Posterior vena cava (tissue), 2 donors: ENCODE data around the gene ZNF785. TPM values are rescaled to one million over a fixed set of nuclear protein-coding genes. Genes with fewer than 3 reads are reported as not detected.

Source experiments
- total RNA-seq, 2 donors: library from RNA; stranded (reverse); fragmentation: NEBNext Ultra II Directional; extraction: Animal tissue kit (Norgen Biotek cat#: 25700); gene quantifications; one replicate each; pipeline ENCODE4 v1.2.1, GENCODE V29; 2021
- donor health status: DM: yes; HTN: yes; CAD: no.
- donor health status: DM: yes; HTN: yes; CAD: no.

Gene ZNF785
- total RNA-seq, 2 donors from 2014 or later: 10.2 to 10.5 TPM

Other genes starting within 250 kb of the ZNF785 start
- gene CD2BP2, start 230.4 kb downstream of the ZNF785 start, total RNA-seq: 10 to 100 TPM; 47.9 to 54.2 TPM
- gene TBC1D10B, start 215.2 kb downstream of the ZNF785 start, total RNA-seq: 10 to 100 TPM; 27.8 to 29.8 TPM
- gene MYL11, start 210.9 kb downstream of the ZNF785 start, total RNA-seq: not detected
- 1 to 10 TPM; 1.6 to 3.0 TPM for gene SEPTIN1, start 203.1 kb downstream of the ZNF785 start, total RNA-seq
- gene ZNF48, start 190.3 kb downstream of the ZNF785 start, total RNA-seq: 1 to 10 TPM; 6.2 to 6.5 TPM
- 1 to 10 TPM; 5.6 to 6.1 TPM for gene ZNF771, start 178.1 kb downstream of the ZNF785 start, total RNA-seq
- gene DCTPP1, start 155.7 kb downstream of the ZNF785 start, total RNA-seq: 10 to 100 TPM; 15.2 to 20.1 TPM
- 10 to 100 TPM; 31.5 to 32.5 TPM for gene SEPHS2, start 139.8 kb downstream of the ZNF785 start, total RNA-seq
- 1 to 10 TPM; 4.6 to 8.5 TPM for gene ITGAL, start 113.0 kb downstream of the ZNF785 start, total RNA-seq
- 10 to 100 TPM; 21.9 to 27.3 TPM for gene ZNF768, start 59.1 kb downstream of the ZNF785 start, total RNA-seq
- 1 to 10 TPM; 9.6 to 9.8 TPM for gene ZNF747, start 50.8 kb downstream of the ZNF785 start, total RNA-seq
- gene ZNF764, start 27.3 kb downstream of the ZNF785 start, total RNA-seq: 1 to 10 TPM; 6.0 to 6.5 TPM
- 10 to 100 TPM in 1 of 2 donors, 1 to 10 TPM in 1; 8.8 to 10.8 TPM for gene ZNF688, start 14.0 kb downstream of the ZNF785 start, total RNA-seq
- gene ZNF689, start 24.7 kb upstream of the ZNF785 start, total RNA-seq: 1 to 10 TPM; 6.9 to 7.1 TPM
- gene PRR14, start 65.3 kb upstream of the ZNF785 start, total RNA-seq: 10 to 100 TPM; 34.5 to 38.5 TPM
- 10 to 100 TPM; 42.3 to 42.5 TPM for gene FBRS, start 72.7 kb upstream of the ZNF785 start, total RNA-seq
- 10 to 100 TPM; 41.4 to 44.9 TPM for gene SRCAP, start 113.5 kb upstream of the ZNF785 start, total RNA-seq
- gene PHKG2, start 162.7 kb upstream of the ZNF785 start, total RNA-seq: 10 to 100 TPM; 13.0 to 13.9 TPM
- 1 to 10 TPM; 1.2 TPM for gene CFAP119, start 176.4 kb upstream of the ZNF785 start, total RNA-seq
- 10 to 100 TPM; 60.9 to 66.5 TPM for gene RNF40, start 176.6 kb upstream of the ZNF785 start, total RNA-seq
- 10 to 100 TPM; 10.1 to 11.2 TPM for gene ZNF629, start 201.5 kb upstream of the ZNF785 start, total RNA-seq